ENCODE results near the gene LRMDA. TPM values are rescaled to one million over a fixed set of nuclear protein-coding genes. Genes with fewer than 3 reads are reported as not detected.
A peak's percentile ranks its signal among the peaks of the same experiment; 100 is the strongest.

Gene LRMDA
- total RNA-seq, 1 donor from 2014 or later, result 29.9 TPM

DNA sequence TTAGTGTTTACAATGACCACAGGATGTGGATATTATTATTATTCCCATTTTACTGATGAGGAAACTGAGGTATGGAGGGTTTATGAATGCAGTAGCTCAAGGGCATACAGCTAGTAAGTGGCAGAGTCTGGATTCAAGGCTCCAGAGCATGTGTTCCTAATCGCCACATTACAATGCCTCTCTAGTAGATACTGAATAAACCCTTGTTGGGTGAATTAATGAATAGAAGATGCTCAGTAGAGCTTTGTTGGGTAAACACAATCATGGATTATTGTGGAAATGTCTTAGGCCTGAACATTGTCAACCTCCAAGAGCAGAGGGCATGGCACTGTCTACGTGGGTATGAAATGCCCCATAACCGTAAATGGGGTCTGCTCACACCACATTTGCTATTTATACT lies 545.3 kb downstream of the LRMDA start:
- Histone ChIP-seq H3K4me3 (no peak overlapping the region), H3K4me1 (peaks cover 10% of the 10 kb centered on the region), H3K27me3 (ENCODE audit: low read depth) (no peaks in the 10 kb centered on the region), H3K9me3 (no peaks in the 10 kb centered on the region), H3K36me3 (no peaks in the 10 kb centered on the region), H3K27ac (no peak overlapping the region)
- DNase-seq, result no peak
- intact Hi-C loops (cut with DNase I), result no loop called here
- ATAC-seq, result no peak
- TF ChIP-seq, protein P1, sequence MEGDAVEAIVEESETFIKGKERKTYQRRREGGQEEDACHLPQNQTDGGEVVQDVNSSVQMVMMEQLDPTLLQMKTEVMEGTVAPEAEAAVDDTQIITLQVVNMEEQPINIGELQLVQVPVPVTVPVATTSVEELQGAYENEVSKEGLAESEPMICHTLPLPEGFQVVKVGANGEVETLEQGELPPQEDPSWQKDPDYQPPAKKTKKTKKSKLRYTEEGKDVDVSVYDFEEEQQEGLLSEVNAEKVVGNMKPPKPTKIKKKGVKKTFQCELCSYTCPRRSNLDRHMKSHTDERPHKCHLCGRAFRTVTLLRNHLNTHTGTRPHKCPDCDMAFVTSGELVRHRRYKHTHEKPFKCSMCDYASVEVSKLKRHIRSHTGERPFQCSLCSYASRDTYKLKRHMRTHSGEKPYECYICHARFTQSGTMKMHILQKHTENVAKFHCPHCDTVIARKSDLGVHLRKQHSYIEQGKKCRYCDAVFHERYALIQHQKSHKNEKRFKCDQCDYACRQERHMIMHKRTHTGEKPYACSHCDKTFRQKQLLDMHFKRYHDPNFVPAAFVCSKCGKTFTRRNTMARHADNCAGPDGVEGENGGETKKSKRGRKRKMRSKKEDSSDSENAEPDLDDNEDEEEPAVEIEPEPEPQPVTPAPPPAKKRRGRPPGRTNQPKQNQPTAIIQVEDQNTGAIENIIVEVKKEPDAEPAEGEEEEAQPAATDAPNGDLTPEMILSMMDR (IDR thresholded peaks at IDR 0.05), result no peak

DNA sequence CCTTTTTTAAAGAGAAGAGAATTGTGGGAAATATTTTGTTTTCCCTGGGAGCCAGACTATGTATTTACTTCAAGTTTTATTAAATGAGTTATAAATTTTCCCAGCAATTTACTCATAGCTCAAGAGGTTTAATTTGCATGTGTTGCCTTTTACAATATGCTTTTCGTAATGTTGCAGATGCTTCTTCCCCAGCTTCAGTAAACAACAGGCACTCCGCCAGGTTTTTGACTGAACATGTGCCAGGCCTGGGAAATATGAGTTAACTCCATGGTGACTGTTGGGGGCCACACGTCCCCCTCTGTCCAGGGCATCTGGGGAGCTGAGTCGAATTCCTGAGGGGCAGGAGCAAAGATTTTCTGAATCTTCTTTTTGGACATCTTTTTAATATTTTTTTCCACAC lies 545.7 kb downstream of the LRMDA start:
- DNase-seq, result no peak
- Histone ChIP-seq H3K27ac (no peak overlapping the region), H3K9me3 (no peaks in the 10 kb centered on the region), H3K4me3 (no peak overlapping the region), H3K4me1 (peaks cover 10% of the 10 kb centered on the region), H3K36me3 (no peaks in the 10 kb centered on the region), H3K27me3 (ENCODE audit: low read depth) (no peaks in the 10 kb centered on the region)
- ATAC-seq, result no peak
- intact Hi-C loops (cut with DNase I), result no loop called here
- TF ChIP-seq, protein P1 (IDR thresholded peaks at IDR 0.05), result no peak

DNA sequence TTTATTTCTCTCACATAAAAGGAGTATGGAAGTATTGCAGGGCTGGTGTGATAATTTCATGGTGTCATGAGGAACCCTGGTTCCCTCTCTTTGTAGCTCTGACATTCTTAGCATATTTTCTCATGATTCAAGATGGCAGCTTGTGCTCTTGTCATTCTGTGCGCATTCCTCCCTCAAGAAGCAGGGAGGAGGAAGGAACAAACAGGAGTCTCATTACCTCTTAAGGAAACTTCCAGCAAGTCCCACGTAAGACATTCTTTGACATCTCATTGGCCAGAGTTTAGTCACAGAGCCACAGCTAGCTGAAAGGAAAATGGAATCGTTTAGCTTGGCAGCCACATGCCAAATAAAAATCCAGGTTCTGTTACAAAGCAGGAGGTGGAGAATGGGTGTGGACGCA lies 546.8 kb downstream of the LRMDA start:
- H3K27ac ChIP-seq, result no peak overlapping the region
- peak; percentile 38 to 47 for ATAC-seq

GRCh38 chr10:75980419-75981002 lies 549.1 kb downstream of the LRMDA start:
- Histone ChIP-seq H3K27ac (no peak overlapping the region), H3K4me1 (no peaks in the 10 kb centered on the region), H3K9me3 (no peaks in the 10 kb centered on the region), H3K27me3 (ENCODE audit: low read depth) (no peaks in the 10 kb centered on the region), H3K36me3 (no peaks in the 10 kb centered on the region), H3K4me3 (no peak overlapping the region)
- intact Hi-C loops (cut with DNase I), result no loop called here
- TF ChIP-seq, protein P1 (IDR thresholded peaks at IDR 0.05), result no peak
- no peak for DNase-seq
- no peak for ATAC-seq

More for the DNA sequence above, 546.8 kb downstream of the LRMDA start:
- Histone ChIP-seq H3K36me3 (no peaks in the 10 kb centered on the region), H3K4me3 (no peak overlapping the region), H3K27me3 (ENCODE audit: low read depth) (no peaks in the 10 kb centered on the region), H3K9me3 (no peaks in the 10 kb centered on the region), H3K4me1 (peaks cover under 1% of the 10 kb centered on the region)
- TF ChIP-seq, protein P1 (IDR thresholded peaks at IDR 0.05), result no peak
- no peak for DNase-seq
- intact Hi-C loops (cut with DNase I), result no loop called here

DNA sequence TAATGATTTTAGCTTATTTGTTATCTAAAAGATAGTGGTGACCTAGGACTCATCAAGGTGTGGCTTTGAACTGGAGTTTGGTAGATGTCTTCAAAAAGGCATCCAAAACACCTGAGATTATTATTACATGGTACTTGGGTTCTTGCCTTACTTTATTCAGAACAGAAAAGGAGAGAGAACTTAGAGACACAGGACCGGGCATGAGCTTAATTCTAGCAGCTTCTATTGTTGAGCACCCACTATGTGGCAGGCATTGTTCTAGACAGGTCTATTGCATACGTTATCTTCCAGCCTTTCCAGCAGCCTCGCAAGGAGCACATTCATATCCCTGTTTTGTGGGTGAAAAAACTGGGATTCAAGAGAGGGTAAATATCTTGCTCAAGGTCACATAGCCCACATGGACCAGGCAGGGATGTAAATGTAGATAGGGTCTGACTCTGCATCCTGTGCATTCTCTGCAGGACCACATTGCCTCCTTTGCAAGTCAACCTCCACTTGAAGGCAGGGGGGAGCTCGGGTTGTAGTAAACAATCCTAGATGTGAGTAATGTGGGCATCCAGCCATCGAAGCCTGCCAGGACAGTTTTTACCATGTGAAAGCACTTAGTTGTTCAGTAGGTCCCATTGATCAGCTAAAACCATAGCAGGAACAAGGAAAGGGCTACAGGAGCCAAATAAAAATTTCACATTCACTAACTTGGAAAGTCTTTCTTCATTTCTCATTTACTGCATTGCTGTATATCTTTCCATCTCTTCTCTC lies 551.4 kb downstream of the LRMDA start:
- no peaks in the 10 kb centered on the region for H3K4me1 ChIP-seq
- DNase-seq, result no peak
- ATAC-seq, result no peak
- no peak overlapping the region for H3K4me3 ChIP-seq
- intact Hi-C loops (cut with DNase I), result no loop called here
- no peaks in the 10 kb centered on the region for H3K36me3 ChIP-seq
- H3K9me3 ChIP-seq, result no peaks in the 10 kb centered on the region
- TF ChIP-seq, protein P1 (IDR thresholded peaks at IDR 0.05), result no peak
- no peak overlapping the region for H3K27ac ChIP-seq
- no peaks in the 10 kb centered on the region for H3K27me3 ChIP-seq (ENCODE audit: low read depth)
